RWPE2 (cell line): Measurements from ENCODE around the gene COL15A1.

Experiments used
- ATAC-seq: fragments of 200-7000 bp; cut with Tn5 transposase; 3 replicates; pipeline ENCODE4 v1.9.1; 2021; ENCODE audit warnings: low read depth
- DNase-seq: peaks from one replicate; pipeline ENCODE4 v3.0.0-alpha.2; 2020; ENCODE audit warnings: low spot score
- H3K27ac ChIP-seq: fragments of 450-650 bp; 2 replicates; pipeline ENCODE4 v1.5.1; 2017; ENCODE audit warnings: mild to moderate bottlenecking; ENCODE audit not compliant: poor library complexity, severe bottlenecking
- H3K27me3 ChIP-seq: fragments of 250-450 bp; sonication (Bioruptor Pico); 2 replicates; pipeline ENCODE4 v1.5.1; 2021; ENCODE audit warnings: mild to moderate bottlenecking, moderate library complexity; ENCODE audit not compliant: insufficient read depth, poor library complexity, severe bottlenecking
- H3K36me3 ChIP-seq: fragments of 250-450 bp; sonication (Bioruptor Pico); 2 replicates; pipeline ENCODE4 v1.5.1; 2020; ENCODE audit warnings: low read depth, mild to moderate bottlenecking, moderate library complexity
- H3K4me1 ChIP-seq: fragments of 250-450 bp; sonication (Bioruptor Pico); 2 replicates; pipeline ENCODE4 v1.5.1; 2021; ENCODE audit warnings: mild to moderate bottlenecking, moderate library complexity; ENCODE audit not compliant: insufficient read depth, poor library complexity, severe bottlenecking
- H3K4me3 ChIP-seq: fragments of 250-450 bp; sonication (Bioruptor Pico); 2 replicates; pipeline ENCODE4 v1.5.1; 2021; ENCODE audit warnings: mild to moderate bottlenecking, moderate library complexity; ENCODE audit not compliant: severe bottlenecking
- H3K9me3 ChIP-seq: fragments of 250-450 bp; sonication (Bioruptor Pico); 2 replicates; pipeline ENCODE4 v1.5.1; 2021; ENCODE audit warnings: mild to moderate bottlenecking, moderate library complexity; ENCODE audit not compliant: severe bottlenecking
- CTCF ChIP-seq: fragments of 450-650 bp; IDR thresholded peaks from one replicate; pipeline ENCODE4 v1.5.1; 2017; ENCODE audit warnings: mild to moderate bottlenecking, moderate library complexity; ENCODE audit not compliant: poor library complexity, severe bottlenecking

Gene COL15A1

GRCh38 chr9:99046542-99047071 lies 102.9 kb downstream of the COL15A1 start:
- no peaks in the 10 kb centered on the region for H3K36me3 ChIP-seq
- H3K27me3 ChIP-seq: no peaks in the 10 kb centered on the region
- H3K27ac ChIP-seq: no peak overlapping the region
- ATAC-seq: no peak
- H3K9me3 ChIP-seq: no peaks in the 10 kb centered on the region
- H3K4me3 ChIP-seq: no peak overlapping the region
- no peaks in the 10 kb centered on the region for H3K4me1 ChIP-seq
- DNase-seq: no peak
- TF ChIP-seq CTCF: no peak

DNA sequence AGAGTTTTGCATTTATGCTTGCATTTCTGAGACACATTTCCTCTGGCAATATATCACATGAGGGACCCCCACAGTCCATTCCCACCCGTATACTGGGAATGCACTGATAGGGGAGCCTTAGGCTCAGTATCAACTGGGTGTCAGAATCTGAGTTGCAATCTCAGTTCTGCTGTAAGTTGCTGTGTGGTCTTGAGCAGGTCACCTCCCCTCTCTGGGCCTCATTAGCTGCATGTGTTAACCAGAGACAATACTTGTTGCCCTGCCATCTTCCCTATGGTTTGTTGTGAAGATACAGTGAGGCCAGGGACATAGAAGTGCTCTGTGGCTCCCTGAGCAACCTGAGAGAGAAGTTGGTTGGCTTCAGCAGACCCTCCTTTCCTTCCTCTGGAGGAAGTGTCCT lies 105.5 kb downstream of the COL15A1 start:
- no peak overlapping the region for H3K27ac ChIP-seq
- no peak for TF ChIP-seq CTCF
- H3K9me3 ChIP-seq: no peaks in the 10 kb centered on the region
- H3K27me3 ChIP-seq: no peaks in the 10 kb centered on the region
- H3K4me3 ChIP-seq: no peak overlapping the region
- no peak for ATAC-seq
- H3K4me1 ChIP-seq: no peaks in the 10 kb centered on the region
- H3K36me3 ChIP-seq: no peaks in the 10 kb centered on the region
- DNase-seq: no peak

DNA sequence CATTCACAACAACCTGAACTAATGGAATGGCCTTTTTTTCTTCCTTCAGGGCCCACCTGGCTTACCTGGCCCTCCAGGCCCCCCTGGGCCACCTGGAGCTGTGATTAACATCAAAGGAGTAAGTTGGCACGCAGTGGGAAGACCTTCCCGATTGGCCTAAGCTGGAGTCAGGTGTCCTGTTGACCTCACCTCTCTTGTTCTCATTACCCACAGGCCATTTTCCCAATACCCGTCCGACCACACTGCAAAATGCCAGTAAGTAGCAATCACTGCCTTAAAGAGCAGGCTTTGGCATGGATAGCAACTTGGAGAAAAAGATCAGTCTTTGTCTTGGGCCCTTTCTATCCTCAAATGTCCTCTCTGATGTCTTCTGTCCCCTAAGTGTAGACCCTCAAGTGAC lies 105.9 kb downstream of the COL15A1 start:
- no peak overlapping the region for H3K27ac ChIP-seq
- no peaks in the 10 kb centered on the region for H3K9me3 ChIP-seq
- no peak overlapping the region for H3K4me3 ChIP-seq
- DNase-seq (no peak), ATAC-seq (no peak)
- no peak for TF ChIP-seq CTCF
- H3K36me3 ChIP-seq: no peaks in the 10 kb centered on the region
- H3K4me1 ChIP-seq: no peaks in the 10 kb centered on the region
- no peaks in the 10 kb centered on the region for H3K27me3 ChIP-seq

DNA sequence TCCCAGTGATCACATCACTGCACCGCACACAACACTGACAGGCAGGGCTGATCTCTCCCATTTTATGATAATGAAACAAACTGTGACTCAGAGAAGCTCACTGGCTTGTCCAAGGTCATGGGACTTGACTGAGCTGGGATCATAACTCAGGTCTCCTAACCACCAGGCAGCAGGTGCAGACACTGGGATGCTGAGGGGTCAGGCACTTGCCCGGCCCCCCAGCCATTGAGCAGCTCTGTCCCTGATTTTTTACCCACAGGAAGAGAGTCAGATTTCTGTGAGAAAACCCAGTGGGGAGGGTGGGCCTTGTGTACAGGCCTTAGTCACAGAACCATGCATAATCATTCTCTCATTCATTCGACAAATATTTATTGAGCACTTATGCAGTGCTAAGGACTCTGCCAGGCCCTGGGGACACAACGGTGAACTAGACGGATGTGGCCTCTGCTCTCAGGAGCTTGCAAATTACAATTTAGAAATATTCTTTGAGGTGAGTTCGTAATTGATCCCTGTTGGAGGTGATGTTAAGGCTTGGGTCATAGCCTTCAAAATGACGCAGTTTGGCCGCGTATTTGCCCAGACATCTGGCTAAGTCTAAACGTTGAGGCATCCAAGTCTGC lies 106.7 kb downstream of the COL15A1 start:
- 0 out of 3 replicates have a peak, but pooled peaks have one; percentile 33 for ATAC-seq
- no peak for TF ChIP-seq CTCF

DNA sequence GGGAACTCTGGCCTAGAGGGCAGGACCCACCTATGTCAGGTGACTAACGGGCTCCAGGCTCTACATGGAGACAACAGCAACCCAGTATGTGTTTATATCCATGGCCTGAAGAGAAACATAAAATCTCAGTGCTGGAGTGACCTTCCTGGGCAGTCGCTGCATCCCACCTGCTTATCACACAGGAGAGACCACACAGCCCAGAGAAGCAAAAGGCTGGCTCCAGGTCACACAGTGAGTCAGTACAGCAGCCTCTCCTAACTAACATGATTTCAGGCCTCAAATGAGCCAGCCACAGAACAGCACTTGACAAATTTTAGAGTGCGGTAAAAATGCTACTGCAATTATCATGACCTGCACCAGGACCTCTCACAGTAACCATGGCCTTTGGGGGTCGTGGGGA lies 107.2 kb downstream of the COL15A1 start:
- no peaks in the 10 kb centered on the region for H3K4me1 ChIP-seq
- no peak for DNase-seq
- ATAC-seq: no peak
- H3K27ac ChIP-seq: no peak overlapping the region
- H3K9me3 ChIP-seq: no peaks in the 10 kb centered on the region
- no peak for TF ChIP-seq CTCF
- no peaks in the 10 kb centered on the region for H3K36me3 ChIP-seq
- H3K4me3 ChIP-seq: no peak overlapping the region
- no peaks in the 10 kb centered on the region for H3K27me3 ChIP-seq

More for the DNA sequence above, 106.7 kb downstream of the COL15A1 start:
- Histone ChIP-seq H3K27me3 (no peaks in the 10 kb centered on the region), H3K27ac (no peak overlapping the region), H3K4me1 (no peaks in the 10 kb centered on the region), H3K36me3 (no peaks in the 10 kb centered on the region), H3K4me3 (no peak overlapping the region), H3K9me3 (no peaks in the 10 kb centered on the region)
- DNase-seq: no peak
